NCI-H1436 (cell line): ENCODE results near the gene SEMA5B.

Experiments used
- DNase-seq: peaks from one replicate; lab custom pipeline; 2025; lab: John Stamatoyannopoulos, UW

SEMA5B gene

DNA sequence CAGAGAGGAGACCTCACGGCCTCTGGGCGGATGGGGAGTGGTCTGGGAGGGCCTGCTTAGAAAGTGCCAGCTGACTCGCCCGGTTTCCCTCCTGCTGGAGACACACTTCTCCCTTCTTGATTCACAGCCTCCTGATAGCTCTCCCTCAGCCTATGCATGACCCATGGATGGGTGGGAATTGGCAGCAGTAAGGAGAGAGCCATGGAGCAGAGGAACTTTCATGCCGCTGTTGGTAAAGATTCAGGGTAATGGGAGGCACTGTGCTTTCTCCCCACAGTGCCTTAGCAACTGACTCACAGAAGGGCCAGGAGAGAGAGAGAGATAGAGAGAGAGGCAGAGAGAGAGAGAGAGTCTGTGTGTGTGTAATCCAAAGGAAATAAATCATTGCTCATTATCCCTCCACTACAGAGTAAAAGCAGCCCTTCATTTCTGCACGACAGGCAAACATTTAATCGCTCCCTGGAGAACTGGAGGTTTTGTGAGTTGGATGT lies 82.8 kb downstream of the SEMA5B start:
- peak; percentile 50 for DNase-seq

DNA sequence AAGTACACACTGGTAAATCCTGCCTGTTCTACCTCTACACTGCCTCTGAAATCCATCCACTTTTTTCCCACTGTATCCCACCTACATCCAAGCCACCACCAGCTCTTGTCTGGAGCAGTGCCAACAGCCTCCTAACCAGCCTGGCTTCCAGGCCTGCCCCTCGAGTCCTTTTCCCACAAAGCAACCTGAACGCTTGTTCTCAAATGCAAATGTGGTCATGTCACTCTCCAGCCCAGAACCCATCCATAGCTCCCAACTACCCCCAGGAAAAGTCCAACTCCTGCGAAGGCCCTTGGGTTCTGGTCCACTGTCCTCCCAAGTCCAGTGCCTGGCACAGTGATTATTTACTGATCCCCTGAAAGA lies 83.8 kb downstream of the SEMA5B start:
- DNase-seq, result no peak

DNA sequence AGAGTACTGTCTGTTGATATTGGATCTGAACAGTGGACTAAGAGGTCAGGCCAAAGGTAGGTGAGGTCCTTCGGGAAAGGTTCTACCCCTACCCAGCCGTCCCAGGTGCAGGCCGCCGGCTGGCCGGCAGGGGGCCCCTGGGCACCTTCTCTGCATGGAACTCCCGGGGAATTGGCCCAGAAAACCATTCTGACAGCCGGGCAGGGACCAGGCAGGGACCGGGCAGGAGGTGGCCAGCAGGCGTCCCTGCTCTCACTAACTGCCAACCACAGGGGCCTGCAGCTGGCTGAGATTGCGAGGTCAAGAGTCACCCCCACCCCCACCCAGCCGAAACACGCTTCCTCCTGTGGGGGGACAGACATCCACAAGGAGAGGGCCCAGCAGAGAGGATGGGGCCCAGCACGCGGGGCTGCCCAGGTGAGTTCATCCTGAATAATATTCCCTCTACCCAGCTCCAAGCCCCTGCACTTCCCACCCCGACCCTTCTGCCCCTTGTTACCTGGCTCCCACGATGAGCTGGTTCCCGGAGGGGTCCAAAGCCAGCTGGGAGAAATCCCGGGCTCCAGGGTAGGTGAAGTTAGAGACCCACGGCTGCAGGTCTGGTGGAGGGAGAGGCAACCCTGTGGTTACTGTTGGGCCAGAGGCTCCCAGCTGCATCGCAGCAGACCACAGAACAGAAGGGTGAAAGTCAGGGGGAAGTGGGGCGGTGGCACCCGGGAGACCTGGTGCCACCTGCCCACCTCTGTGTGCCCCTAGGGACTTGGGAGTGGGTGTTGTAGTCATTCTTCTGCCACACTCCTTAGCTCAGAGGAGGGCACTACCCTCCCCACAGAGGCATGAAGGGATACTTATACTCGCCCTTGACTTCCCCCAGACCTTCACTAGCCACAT lies 84.4 kb downstream of the SEMA5B start:
- DNase-seq, result peak; percentile 65

DNA sequence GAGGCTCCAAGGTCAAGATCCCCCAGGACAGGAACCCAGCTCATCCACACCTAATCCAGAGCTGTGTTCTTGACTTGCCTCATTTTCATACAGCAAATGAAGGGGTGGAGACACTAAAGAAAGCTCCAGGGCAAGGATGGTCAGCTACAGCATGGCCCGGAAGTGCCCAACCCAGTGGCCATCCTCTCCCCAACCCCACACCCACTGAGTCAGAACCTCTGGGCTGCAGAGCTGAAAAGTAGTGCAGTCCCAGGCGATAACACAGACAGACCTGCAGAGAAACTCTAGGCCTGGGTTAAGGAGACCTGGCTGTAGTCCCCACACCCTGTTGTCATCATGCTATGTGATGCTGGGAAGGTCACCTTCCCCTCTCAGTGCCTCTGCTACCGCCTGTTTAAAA lies 85.3 kb downstream of the SEMA5B start:
- no peak for DNase-seq

DNA sequence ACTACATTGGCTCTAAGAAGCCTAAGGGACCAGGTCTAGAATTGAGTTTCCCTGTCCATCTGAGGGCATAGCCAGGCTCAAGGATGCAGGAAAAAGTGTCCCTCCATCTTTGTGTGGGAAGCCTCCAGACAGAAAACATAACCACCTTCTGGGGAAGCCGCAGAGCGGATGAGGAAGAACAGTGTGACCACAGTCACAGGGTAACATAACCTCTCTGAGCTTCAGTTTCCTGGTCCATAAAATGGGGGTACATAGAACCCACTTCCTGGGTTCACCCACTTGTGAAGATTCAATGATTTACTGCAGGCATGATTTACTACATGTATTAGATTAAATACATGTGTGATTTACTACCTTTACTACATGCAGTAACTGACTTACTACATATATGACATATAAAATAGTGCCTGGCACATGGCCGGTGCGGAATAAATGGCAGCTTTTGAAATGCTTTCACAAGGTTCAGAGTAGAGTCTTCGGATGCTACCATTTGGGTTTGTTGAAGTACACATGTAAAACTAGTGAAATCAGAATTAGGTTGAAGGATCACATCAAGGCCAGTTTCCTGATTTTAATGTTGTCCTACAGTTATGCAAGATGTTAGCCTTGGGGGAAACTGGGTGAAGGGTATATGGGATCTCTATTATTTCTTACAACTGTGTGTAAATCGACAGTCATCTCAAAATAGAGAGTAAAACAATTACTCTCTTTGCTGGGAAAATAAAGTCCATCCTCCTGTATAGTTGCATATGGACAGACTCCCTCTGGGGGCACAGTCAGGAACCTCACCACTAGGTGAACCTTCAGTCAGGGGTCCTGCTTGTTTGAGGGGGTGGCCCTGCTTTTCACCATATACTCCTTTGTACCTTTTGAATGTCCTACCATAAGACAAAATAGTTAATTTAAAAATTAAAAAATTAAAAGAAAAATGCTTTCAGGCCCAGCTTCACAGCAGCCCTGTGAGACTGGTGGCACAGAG lies 86.0 kb downstream of the SEMA5B start:
- no peak for DNase-seq

DNA sequence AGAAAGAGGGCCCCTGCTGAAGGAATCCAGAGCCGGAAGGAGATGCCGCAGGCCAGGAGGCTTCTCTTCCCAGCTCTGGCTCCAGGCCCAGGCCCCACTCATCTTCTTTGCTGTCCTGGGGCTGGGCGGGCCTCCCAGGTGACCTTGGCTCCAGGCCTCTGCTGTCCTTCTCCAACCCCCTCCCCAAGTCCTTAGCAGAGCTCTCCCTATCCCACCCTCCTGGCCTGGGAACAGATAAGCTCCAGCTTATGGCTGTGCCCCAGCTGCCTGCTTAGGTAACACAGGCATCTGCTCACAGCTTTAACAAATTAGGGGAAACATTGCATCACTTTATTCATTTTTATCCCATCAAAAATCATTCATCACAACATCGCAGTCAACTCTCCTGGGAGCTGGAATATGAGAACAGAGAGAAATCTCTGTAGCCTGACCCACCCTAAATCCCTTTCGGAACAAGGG lies 86.9 kb downstream of the SEMA5B start:
- DNase-seq, result no peak

DNA sequence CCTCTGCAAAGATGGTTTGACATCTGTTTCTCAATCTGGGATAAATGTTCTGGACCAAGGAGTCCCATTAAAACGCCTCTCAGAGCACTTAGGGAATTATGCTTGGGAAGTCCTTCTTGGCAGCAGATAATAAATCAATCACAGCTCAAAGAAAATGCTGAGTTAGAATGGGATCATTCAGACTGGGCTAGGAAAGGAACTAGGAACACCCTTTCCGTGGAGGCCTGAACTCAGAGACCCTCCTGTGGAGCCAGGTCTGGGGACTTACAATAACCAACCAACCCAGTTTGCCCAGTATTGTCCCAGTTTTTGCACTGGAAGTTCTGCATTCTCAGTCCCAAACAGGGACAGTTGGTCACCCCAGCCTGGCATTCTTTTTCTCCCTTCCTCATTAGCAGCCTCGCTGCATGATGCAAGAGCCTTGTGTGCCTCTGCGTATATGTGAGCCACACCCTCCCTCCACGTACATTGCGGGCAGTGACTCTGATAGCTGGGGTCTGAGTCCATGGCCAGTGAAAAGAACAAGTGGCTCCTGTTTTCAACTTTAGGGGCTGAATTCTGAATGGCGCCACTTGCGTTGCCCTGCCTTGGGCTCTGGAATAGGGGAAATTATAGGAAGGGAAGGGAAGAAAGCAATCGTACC lies 88.7 kb downstream of the SEMA5B start:
- DNase-seq, result no peak

GRCh38 chr3:122937745-122938144 lies 89.8 kb downstream of the SEMA5B start:
- DNase-seq, result no peak

GRCh38 chr3:122936986-122937385 lies 90.6 kb downstream of the SEMA5B start:
- peak; percentile 35 for DNase-seq

DNA sequence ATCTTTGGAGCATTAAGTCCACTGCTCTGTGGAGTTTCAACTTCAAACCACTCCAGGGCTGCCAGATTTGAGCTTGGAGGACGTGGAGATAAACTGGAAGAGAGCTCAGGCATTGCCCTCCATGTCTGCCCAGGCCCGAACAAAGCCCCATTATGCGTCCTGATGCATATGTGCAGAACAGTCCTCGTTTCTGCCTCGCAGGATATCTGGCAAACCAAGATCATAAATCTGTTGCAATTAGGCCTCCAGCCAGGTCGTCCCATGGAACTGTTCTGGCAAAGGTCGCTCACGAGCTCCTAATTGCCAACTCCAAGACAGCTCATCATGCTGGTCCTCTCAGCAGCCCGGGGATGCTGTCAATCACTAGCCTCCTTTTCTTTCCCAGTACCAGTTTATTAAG lies 91.2 kb downstream of the SEMA5B start:
- DNase-seq, result no peak

GRCh38 chr3:122934251-122934650 lies 93.3 kb downstream of the SEMA5B start:
- no peak for DNase-seq

DNA sequence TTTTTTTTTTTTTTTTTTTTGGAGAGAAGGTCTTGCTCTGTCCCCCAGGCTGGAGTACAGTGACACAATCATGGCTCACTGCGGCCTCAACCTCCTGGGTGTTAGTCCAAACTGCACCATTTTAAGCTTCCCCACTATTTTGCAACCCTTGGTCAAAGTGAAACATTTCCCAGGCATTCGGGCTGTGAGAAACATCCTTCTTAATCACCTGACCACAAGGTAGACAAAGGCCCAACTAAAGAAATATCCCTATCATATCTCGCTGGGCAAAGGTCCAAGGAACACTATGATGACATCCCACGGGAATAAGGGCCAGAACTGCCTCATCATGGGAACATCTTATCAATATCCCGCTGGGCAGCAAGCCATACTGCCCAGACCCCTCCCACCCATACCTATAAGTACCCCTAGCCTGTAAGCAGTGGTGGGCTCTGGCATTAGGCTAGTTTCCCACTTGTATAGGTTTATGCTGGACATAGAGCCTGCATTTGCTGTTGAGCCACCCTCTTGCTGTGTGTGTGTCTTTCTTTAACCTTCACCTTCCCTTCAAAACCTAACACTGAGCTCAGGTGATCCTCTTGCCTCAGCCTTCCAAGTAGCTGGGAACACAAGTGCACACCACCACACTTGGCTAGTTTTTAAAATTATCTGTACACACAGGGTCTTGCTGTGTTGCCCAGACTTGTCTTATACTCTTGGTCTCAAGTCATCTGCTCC lies 95.2 kb downstream of the SEMA5B start:
- no peak for DNase-seq

- no peak for DNase-seq
Observed at GRCh38 chr3:122931636-122932035, 95.9 kb downstream of the SEMA5B start.

GRCh38 chr3:122930063-122930997 lies 97.2 kb downstream of the SEMA5B start:
- DNase-seq, result no peak

DNA sequence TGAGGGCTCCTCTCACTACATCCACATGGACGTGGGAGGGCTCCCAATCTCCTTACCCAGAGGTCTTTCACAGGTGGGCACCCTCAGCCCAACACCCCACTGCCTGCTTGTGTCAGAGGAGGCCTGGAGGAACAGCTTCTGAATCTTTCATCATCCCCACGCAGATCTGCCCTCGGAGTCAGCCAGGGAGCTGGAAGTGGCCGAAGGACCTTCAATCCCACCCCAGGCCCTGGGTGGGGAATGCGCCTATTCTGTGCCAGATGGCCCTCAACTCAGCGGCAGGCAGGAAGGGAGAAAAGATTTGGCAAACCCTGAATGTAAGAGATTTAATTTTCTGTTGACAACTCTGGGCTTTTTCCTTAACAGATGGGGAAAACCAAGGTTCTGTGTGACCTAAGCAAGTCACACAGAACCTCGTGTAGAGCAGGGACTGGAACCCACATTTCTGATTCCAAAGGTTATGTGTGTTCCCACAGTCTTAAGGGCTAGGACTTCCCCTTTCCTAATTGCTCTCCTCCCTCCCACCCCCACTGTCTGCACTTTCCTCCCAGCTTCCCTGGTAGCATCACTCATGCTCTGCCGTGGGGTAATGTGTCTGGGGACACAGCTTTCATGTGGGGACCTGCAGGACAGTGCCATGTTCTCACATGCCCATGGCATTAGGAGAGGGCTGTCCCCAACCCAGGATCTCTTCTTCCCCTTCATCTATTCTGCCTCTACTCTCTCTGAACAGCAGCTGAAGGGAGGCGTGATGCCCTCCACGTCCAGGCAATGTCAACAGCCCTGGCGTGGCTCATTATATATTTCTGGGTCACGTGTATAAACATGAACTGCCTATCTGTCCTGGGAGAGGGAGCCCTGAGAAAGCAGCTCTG lies 98.1 kb downstream of the SEMA5B start:
- DNase-seq, result no peak

- DNase-seq, result no peak
Observed at GRCh38 chr3:122928396-122929187, 99.0 kb downstream of the SEMA5B start.

GRCh38 chr3:122927726-122928125 lies 99.8 kb downstream of the SEMA5B start:
- DNase-seq, result no peak

DNA sequence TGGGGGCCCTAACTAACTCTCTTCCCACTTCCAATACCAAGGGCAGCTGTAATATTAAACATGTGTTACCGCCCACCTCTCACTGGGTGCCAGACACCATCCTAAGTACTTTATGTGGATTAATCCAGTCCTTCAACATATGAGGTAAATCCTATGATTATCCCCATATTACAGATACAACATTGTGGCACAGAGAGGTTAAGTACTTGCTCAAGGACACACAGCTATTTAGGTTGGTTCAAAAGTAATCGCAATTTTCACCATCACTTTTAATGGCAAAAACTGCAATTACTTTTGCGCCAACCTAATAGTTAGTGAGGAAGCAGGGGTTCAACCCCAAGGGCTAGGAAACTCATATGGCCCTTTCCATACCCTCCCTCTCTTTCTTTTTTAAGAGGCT lies 100.8 kb downstream of the SEMA5B start:
- DNase-seq, result no peak
